HEK293T (cell line): ENCODE measurements around the gene NXN.
"Not testable (repeated sequence)": the region's sequence is repeated elsewhere in the genome, so short reads cannot be mapped to it uniquely, and the experiment has no call there.

Experiments
- CTCF ChIA-PET: fragments of 350-600 bp; formaldehyde crosslinking; extraction: SDS; loops from one replicate; lab custom pipeline; 2021; ENCODE audit warnings: antibody characterized with exemption, inconsistent platforms; lab: Yijun Ruan, JAX
- POLR2A ChIA-PET: fragments of 350-600 bp; formaldehyde crosslinking; extraction: SDS; loops from one replicate; lab custom pipeline; 2020; ENCODE audit warnings: antibody characterized with exemption, inconsistent platforms; lab: Yijun Ruan, JAX
- DNase-seq: peaks from one replicate; pipeline ENCODE4 v3.0.0; 2012; ENCODE audit warnings: mixed read lengths; ENCODE audit errors: extremely low spot score
- ARNT ChIP-seq: fragments of 450-650 bp; IDR thresholded peaks from 2 replicates; pipeline ENCODE4 v1.6.1; 2017; ENCODE audit warnings: mild to moderate bottlenecking
- BHLHE40 ChIP-seq: fragments of 450-650 bp; IDR thresholded peaks from 2 replicates; pipeline ENCODE4 v1.6.1; 2016; ENCODE audit warnings: mild to moderate bottlenecking, moderate library complexity, borderline replicate concordance
- CTBP1 ChIP-seq: fragments of 450-650 bp; IDR thresholded peaks from 2 replicates; pipeline ENCODE4 v1.6.1; 2016; ENCODE audit warnings: borderline replicate concordance
- ELF4 ChIP-seq: fragments of 450-650 bp; IDR thresholded peaks from 2 replicates; pipeline ENCODE4 v1.6.1; 2017; ENCODE audit warnings: antibody characterized with exemption
- FOXA1 ChIP-seq: fragments of 450-650 bp; IDR thresholded peaks from 2 replicates; pipeline ENCODE4 v1.6.1; 2016; ENCODE audit warnings: mild to moderate bottlenecking
- FOXK2 ChIP-seq: fragments of 450-650 bp; IDR thresholded peaks from 2 replicates; pipeline ENCODE4 v1.6.1; 2016; ENCODE audit warnings: mild to moderate bottlenecking
- FOXM1 ChIP-seq: fragments of 450-650 bp; IDR thresholded peaks from 2 replicates; pipeline ENCODE4 v1.6.1; 2017; ENCODE audit warnings: mild to moderate bottlenecking, borderline replicate concordance
- HDGF ChIP-seq: fragments of 450-650 bp; IDR thresholded peaks from 2 replicates; pipeline ENCODE4 v1.6.1; 2017; ENCODE audit warnings: antibody characterized with exemption, borderline replicate concordance
- L3MBTL2 ChIP-seq: fragments of 450-650 bp; conservative IDR thresholded peaks from 2 replicates; pipeline ENCODE4 v1.6.1; 2016; ENCODE audit warnings: mild to moderate bottlenecking
- LEF1 ChIP-seq: fragments of 450-650 bp; IDR thresholded peaks from 2 replicates; pipeline ENCODE4 v1.6.1; 2017; ENCODE audit warnings: mild to moderate bottlenecking, borderline replicate concordance
- NFRKB ChIP-seq: fragments of 450-650 bp; IDR thresholded peaks from 2 replicates; pipeline ENCODE4 v1.6.1; 2016; ENCODE audit warnings: mild to moderate bottlenecking, moderate library complexity
- SP1 ChIP-seq: fragments of 450-650 bp; IDR thresholded peaks from 2 replicates; pipeline ENCODE4 v1.6.1; 2017
- SUZ12 ChIP-seq: fragments of 450-650 bp; IDR thresholded peaks from 2 replicates; pipeline ENCODE4 v1.6.1; 2016; ENCODE audit warnings: mild to moderate bottlenecking
- TARDBP ChIP-seq: fragments of 450-650 bp; IDR thresholded peaks from 2 replicates; pipeline ENCODE4 v1.6.1; 2016
- ZNF384 ChIP-seq: fragments of 450-650 bp; IDR thresholded peaks from 2 replicates; pipeline ENCODE4 v1.6.1; 2016
- TF ChIP-seq, protein P1 (sequence below): fragments of 450-650 bp; IDR thresholded peaks from 2 replicates; pipeline ENCODE4 v1.6.1; 2016

Gene NXN

DNA sequence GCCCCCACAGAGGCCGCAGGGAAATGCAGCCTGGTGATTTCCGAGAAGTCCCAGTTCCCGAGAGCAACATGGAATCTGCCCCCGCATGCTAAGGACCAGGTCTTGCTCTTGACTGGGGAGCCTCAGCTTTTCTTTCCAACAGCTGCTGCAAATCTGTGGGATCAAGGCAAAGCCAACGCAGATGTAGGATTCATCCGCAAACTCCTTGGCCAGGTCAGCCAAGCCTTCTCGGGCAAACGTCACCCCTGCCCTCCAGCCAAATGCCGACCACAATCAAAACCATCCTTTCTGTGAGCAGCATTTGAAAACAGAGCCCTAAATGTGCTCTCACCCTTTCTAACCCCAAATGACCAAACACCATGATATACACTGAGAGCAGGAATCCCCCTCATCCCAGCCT lies 143.4 kb downstream of the NXN start:
- no peak for TF ChIP-seq ARNT
- TF ChIP-seq BHLHE40, result no peak
- TF ChIP-seq ELF4, result no peak
- TF ChIP-seq, protein P1, sequence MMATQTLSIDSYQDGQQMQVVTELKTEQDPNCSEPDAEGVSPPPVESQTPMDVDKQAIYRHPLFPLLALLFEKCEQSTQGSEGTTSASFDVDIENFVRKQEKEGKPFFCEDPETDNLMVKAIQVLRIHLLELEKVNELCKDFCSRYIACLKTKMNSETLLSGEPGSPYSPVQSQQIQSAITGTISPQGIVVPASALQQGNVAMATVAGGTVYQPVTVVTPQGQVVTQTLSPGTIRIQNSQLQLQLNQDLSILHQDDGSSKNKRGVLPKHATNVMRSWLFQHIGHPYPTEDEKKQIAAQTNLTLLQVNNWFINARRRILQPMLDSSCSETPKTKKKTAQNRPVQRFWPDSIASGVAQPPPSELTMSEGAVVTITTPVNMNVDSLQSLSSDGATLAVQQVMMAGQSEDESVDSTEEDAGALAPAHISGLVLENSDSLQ, result no peak
- no peak for TF ChIP-seq FOXK2
- no peak for TF ChIP-seq FOXA1
- no peak for TF ChIP-seq FOXM1
- no peak for TF ChIP-seq HDGF
- no peak for TF ChIP-seq SUZ12
- TF ChIP-seq NFRKB, result no peak
- TF ChIP-seq SP1, result no peak
- no peak for TF ChIP-seq LEF1
- no peak for TF ChIP-seq ZNF384
- TF ChIP-seq L3MBTL2, result no peak
- no peak for TF ChIP-seq TARDBP
- no peak for TF ChIP-seq CTBP1
- ChIA-PET CTCF (no interaction called here), POLR2A (no interaction called here)
- DNase-seq, result no peak

DNA sequence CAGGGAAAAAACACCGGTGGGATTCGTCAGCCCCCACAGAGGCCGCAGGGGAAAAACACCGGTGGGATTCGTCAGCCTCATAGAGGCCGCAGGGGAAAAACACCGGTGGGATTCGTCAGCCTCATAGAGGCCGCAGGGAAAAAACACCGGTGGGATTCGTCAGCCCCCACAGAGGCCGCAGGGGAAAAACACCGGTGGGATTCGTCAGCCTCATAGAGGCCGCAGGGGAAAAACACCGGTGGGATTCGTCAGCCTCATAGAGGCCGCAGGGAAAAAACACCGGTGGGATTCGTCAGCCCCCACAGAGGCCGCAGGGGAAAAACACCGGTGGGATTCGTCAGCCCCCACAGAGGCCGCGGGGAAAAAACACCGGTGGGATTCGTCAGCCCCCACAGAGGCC lies 143.9 kb downstream of the NXN start:
- POLR2A ChIA-PET, result not testable (repeated sequence)
- CTCF ChIA-PET, result interaction anchor here (1.2 kb wide), 1 partner anchor 220 kb away, joined by 4 read pairs; no protein-coding TSS in a partner anchor

DNA sequence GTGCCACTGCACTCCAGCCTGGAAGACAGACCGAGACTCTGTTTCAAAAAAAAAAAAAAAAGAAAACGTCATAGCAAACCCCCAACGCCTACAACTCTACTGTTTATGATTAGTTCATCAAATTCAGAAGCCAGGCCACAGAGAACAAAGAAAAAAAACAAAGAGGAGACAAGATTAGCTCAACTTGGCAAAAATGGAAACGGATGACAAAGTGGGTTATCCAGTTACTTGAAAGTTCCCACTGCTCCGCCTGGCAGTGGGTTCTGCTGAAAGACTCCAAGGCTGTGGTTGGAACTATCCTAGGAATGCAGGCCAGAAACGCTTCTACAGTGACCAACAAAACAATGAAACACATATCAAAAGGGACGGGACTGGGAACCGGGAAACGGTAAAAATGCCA lies 144.3 kb downstream of the NXN start:
- TF ChIP-seq FOXK2 (no peak), SP1 (no peak), CTBP1 (no peak), LEF1 (no peak), L3MBTL2 (no peak), TARDBP (no peak), NFRKB (no peak), ZNF384 (no peak), ARNT (no peak)
- ChIA-PET CTCF (interaction anchor here (1.2 kb wide), 1 partner anchor 221 kb away, joined by 4 read pairs; no protein-coding TSS in a partner anchor), POLR2A (no interaction called here)
- no peak for DNase-seq

More for the DNA sequence above, 143.9 kb downstream of the NXN start:
- DNase-seq, result not testable (repeated sequence)

DNA sequence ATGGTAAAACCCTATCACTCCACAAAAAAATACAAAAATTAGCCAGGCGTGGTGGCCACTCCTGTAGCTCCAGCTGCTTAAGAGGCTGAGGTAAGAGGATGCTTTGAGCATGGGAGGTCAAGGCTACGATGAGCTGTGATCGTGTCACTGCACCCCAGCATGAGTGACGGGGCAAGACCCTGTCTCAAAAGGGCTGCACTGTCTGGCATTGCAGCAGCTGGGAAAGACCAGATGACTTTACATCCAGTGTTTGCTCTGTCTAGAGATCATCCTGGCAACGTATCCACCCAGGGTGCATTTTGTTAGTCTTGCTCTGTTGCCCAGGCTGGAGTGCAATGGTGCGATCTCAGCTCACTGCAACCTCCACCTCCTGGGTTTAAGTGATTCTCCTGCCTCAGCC lies 145.4 kb downstream of the NXN start:
- TF ChIP-seq SP1, result no peak
- ChIA-PET POLR2A (no interaction called here), CTCF (no interaction called here)

DNA sequence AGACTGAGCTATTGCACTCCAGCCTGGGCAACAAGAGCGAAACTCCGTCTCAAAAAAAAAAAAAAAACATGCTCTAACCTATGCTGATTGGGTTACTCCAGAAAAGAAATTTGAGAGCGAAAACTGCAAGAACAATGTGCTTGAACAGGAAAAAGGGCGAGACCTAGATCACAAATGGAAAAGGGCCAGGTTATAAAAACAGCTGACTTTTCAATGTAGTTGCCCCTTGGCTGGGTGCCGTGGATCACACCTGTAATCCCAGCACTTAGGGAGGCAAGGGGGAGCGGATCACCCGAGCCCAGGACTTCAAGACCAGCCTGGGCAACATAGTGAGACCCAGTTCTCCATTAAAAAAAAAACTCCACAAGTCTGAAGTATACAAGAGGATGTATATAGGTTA lies 148.6 kb downstream of the NXN start:
- ChIA-PET POLR2A (no interaction called here), CTCF (no interaction called here)
- TF ChIP-seq FOXM1 (no peak), ELF4 (no peak), SP1 (no peak), ARNT (no peak)
- TF ChIP-seq, protein P1, result no peak
- DNase-seq, result no peak

More for the DNA sequence above, 145.4 kb downstream of the NXN start:
- no peak for DNase-seq

DNA sequence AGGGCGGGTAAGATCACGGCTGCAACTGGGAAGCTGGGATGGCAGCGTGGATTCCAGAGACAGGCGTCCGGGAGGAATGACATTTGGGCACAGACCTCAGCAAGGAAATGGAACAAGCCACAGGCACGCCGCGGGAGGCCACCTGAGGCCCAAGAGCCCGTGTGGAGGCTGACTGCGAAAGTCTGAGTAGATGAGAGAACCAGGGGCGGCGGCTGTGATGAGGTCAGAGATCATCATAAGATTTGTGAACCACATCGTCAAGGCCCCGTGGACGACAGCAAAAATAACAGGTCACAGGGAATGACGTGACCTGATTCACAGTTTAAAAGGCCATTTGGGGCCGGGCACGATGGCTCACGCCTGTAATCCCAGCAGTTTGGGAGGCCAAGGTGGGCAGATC lies 149.2 kb downstream of the NXN start:
- ChIA-PET POLR2A (no interaction called here), CTCF (no interaction called here)
- no peak for DNase-seq
- TF ChIP-seq SUZ12 (no peak), FOXA1 (no peak), HDGF (no peak), SP1 (no peak), BHLHE40 (no peak), NFRKB (no peak), ELF4 (no peak), FOXK2 (no peak), TARDBP (no peak), FOXM1 (no peak), CTBP1 (no peak), ARNT (no peak), ZNF384 (no peak), L3MBTL2 (no peak), LEF1 (no peak)
- TF ChIP-seq, protein P1, result no peak

DNA sequence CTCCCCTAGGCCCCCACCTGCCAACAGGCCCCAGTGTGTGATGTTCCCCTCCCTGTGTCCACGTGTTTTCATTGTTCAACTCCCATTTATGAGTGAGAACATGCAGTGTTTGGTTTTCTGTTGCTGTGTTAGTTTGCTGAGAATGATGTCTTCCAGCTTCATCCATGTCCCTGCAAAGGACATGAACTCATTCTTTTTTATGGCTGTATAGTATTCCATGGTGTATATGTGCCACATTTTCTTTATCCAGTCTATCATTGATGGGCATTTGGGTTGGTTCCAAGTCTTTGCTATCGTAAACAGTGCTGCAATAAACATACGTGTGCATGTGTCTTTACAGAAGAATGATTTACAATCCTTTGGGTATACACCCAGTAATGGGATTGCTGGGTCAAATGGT lies 150.0 kb downstream of the NXN start:
- CTCF ChIA-PET, POLR2A ChIA-PET: not testable (repeated sequence)

More for the DNA sequence above, 150.0 kb downstream of the NXN start:
- not testable (repeated sequence) for DNase-seq
